GM19467 (cell line): ENCODE results near the gene SERPINB13.
"Not testable (repeated sequence)": the region's sequence is repeated elsewhere in the genome, so short reads cannot be mapped to it uniquely, and the experiment has no call there.

Experiments used
- ATAC-seq: cut with Tn5 transposase; IDR thresholded peaks from one replicate; pipeline ENCODE4 v1.9.1; 2021; ENCODE audit warnings: mild to moderate bottlenecking, moderate library complexity; ENCODE audit not compliant: unreplicated experiment

SERPINB13 gene

DNA sequence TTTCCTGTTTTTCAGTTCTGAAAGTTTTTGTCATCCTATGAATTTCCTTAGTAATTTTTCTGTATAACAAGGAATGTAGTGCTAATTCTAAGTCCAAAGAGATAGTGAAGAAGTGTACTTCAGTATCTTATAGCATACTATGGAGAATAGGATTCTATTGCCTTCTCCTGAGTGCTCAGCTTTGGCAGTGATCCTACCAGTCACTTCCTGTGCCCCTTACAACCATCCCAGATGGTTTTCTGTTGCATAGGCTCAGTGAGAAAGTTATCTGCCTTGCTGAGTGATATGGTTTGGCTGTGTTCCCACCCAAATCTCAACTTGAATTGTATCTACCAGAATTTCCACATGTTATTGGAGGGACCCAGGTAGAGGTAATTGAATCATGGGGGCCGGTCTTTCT is 57.6 kb downstream of the SERPINB13 start:
- not testable (repeated sequence) for ATAC-seq

DNA sequence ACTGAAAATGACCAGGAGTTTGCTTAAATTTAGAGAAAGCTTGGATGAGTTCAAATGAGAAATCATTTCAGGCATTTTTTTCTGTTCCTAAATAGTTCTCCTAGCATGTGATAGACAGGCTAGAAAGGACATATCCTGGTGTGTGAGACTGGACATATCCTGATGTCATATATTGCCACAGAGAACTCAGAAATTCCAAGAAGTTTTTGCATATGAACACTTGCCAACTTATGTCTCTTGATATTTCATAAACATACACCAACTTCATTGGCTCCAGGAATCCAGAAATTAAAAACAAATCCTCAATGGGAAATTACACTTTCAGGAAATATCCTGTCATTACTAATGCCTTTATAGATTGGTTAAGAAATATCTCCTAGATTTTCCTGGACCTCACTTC is 59.8 kb downstream of the SERPINB13 start:
- ATAC-seq, result no peak

DNA sequence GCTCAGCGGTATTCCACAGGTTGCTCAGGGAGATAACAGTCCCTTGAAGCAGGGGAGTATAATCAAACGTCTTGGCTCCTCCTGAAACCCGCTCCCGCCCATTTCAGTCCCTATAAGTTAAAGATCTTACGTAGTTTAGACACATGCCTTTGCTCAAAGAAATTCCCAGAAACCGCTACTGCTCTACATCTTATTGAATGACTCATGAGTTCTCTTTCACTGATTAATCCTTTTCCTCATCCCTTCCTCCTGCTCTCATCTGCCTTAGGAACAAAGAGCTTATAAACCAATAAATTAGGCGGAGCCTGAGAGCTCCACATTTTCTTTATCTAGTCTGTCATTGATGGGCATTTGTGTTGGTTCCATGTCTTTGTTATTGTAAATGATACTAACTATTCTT is 61.1 kb downstream of the SERPINB13 start:
- no peak for ATAC-seq
